Ovary (tissue), 9 donors: ENCODE measurements around the gene CCK. TPM values are rescaled to one million over a fixed set of nuclear protein-coding genes. Genes with fewer than 3 reads are reported as not detected.
"Not testable (repeated sequence)": the region's sequence is repeated elsewhere in the genome, so short reads cannot be mapped to it uniquely, and the experiment has no call there.

Source experiments
- DNase-seq, 5 donors: peaks; one replicate each; pipeline ENCODE4 v3.0.0-alpha.2; 2019 to 2020
- H3K27ac ChIP-seq, 2 donors: fragments of 200-600 bp; one replicate each; pipeline versions ENCODE4 v1.5.1 to v1.8.0; 2019 to 2022
- H3K27me3 ChIP-seq: fragments of 200-600 bp; one replicate; pipeline ENCODE4 v1.8.0; 2022
- H3K36me3 ChIP-seq: fragments of 200-600 bp; sonication (generic); one replicate; pipeline ENCODE4 v1.5.1; 2019
- H3K4me1 ChIP-seq: one replicate; pipeline ENCODE4 v1.8.1; 2013; ENCODE audit warnings: mild to moderate bottlenecking, moderate library complexity; ENCODE audit not compliant: insufficient read depth
- H3K4me3 ChIP-seq: fragments of 200-600 bp; sonication (generic); one replicate; pipeline ENCODE4 v1.5.1; 2017
- H3K9me3 ChIP-seq, 2 donors: fragments of 200-600 bp in 1 of 2; sonication (generic) in 1 of 2; one replicate each; pipeline versions ENCODE4 v1.5.1 to v1.8.1; 2013 to 2019; ENCODE audit warnings: mild to moderate bottlenecking in 1 of 2, moderate library complexity in 1 of 2
- EP300 ChIP-seq: sonication (generic); formaldehyde crosslinking; IDR thresholded peaks from one replicate; pipeline ENCODE4 v1.6.1; 2017; ENCODE audit warnings: antibody characterized with exemption
- POLR2A ChIP-seq: fragments of 450-650 bp; IDR thresholded peaks from one replicate; pipeline ENCODE4 v1.6.1; 2017; ENCODE audit warnings: antibody characterized with exemption, mild to moderate bottlenecking, moderate library complexity
- WGBS, 3 donors: extraction: QIAGEN DNeasy Blood & Tissue Kit in 1 of 3; methylation state at CpG; one replicate each; pipeline versions ENCODE4 v1.1.5 to v1.1.7; 2013 to 2017; 5-methylcytosine and 5-hydroxymethylcytosine counted together
- intact Hi-C, 4 donors: fragments of 100-400 bp; cut with DNase I; formaldehyde crosslinking; loops; one replicate each; pipeline versions ENCODE4 v1.11.0 to v1.15.1; 2022 to 2023
- polyA plus RNA-seq, 2 donors: library from polyadenylated mRNA; stranded (reverse); fragments of 200-250 nt in 1 of 2; fragments of 350-450 nt in 1 of 2; fragmentation: Illumina TruSeq in 1 of 2; extraction: RNeasy Lipid Tissue Mini Kit (QIAGEN cat#74804) in 1 of 2; gene quantifications; one replicate each; pipeline ENCODE4 v1.2.3, GENCODE V29; 2013 to 2014
- total RNA-seq, 7 donors: library from RNA; depleted of rRNA in 2 of 7; stranded (reverse); fragments of >200 nt in 2 of 7; fragmentation: NEBNext Ultra II Directional in 3 of 7; extraction: Animal tissue kit (Norgen Biotek cat#: 25700) in 3 of 7; gene quantifications; one replicate each; pipeline versions ENCODE4 v1.1.0 to v1.2.4, GENCODE V29; 2016 to 2023
- TF ChIP-seq, protein P1 (sequence below), 3 donors: fragments of 450-650 bp in 2 of 3; fragments of 200-600 bp in 1 of 3; IDR thresholded peaks; one replicate each; pipeline versions ENCODE4 v1.5.1 to v1.8.0; 2016 to 2022; ENCODE audit warnings: antibody characterized with exemption in 3 of 3, mild to moderate bottlenecking in 1 of 3
- donor health status: DM: no; HTN: no; CAD: no; lungs with moderate emphysema.
- donor health status: DM: no; HTN: no; CAD: no.
- donor health status: Bipolar disorder and iron deficiency.
- donor health status: DM: yes; HTN: yes; CAD: no.
- donor health status: DM: no; HTN: no; CAD: no.
- donor health status: DM: yes; HTN: yes; CAD: no.

The CCK gene
- total and polyA plus RNA-seq, 9 donors: not detected

DNA sequence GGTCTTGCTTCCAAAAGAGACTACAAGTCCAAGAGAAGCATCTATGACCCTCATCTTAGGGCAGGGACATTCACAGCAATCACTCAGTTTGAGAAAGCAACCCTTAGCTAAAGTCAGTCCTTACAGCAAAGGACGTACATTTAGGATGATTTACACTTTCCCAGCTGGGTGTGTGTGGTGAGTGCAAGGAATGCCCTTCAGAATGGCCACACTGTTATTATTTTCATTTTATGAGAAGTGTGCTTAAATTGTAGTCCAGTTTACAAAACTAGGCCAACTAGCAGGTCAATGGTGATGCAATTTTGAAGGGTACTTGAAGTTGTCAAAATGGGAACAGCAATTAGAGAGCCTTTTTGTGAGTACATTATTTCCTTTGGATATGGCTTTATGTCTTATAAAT lies 26.0 kb upstream of the CCK start:
- Histone ChIP-seq H3K9me3 (no peaks in the 10 kb centered on the region), H3K4me1 (no peaks in the 10 kb centered on the region), H3K36me3 (no peaks in the 10 kb centered on the region), H3K27ac (no peak overlapping the region), H3K4me3 (no peak overlapping the region), H3K27me3 (no peaks in the 10 kb centered on the region)
- intact Hi-C loops: no loop called here
- no peak for DNase-seq
- 37 to 56% (median 48%) methylated on average over 1 of the region's 1 CpG for WGBS, 3 donors
- TF ChIP-seq EP300 (no peak), POLR2A (no peak)
- TF ChIP-seq, protein P1, sequence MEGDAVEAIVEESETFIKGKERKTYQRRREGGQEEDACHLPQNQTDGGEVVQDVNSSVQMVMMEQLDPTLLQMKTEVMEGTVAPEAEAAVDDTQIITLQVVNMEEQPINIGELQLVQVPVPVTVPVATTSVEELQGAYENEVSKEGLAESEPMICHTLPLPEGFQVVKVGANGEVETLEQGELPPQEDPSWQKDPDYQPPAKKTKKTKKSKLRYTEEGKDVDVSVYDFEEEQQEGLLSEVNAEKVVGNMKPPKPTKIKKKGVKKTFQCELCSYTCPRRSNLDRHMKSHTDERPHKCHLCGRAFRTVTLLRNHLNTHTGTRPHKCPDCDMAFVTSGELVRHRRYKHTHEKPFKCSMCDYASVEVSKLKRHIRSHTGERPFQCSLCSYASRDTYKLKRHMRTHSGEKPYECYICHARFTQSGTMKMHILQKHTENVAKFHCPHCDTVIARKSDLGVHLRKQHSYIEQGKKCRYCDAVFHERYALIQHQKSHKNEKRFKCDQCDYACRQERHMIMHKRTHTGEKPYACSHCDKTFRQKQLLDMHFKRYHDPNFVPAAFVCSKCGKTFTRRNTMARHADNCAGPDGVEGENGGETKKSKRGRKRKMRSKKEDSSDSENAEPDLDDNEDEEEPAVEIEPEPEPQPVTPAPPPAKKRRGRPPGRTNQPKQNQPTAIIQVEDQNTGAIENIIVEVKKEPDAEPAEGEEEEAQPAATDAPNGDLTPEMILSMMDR (IDR thresholded peaks at IDR 0.05): no peak

DNA sequence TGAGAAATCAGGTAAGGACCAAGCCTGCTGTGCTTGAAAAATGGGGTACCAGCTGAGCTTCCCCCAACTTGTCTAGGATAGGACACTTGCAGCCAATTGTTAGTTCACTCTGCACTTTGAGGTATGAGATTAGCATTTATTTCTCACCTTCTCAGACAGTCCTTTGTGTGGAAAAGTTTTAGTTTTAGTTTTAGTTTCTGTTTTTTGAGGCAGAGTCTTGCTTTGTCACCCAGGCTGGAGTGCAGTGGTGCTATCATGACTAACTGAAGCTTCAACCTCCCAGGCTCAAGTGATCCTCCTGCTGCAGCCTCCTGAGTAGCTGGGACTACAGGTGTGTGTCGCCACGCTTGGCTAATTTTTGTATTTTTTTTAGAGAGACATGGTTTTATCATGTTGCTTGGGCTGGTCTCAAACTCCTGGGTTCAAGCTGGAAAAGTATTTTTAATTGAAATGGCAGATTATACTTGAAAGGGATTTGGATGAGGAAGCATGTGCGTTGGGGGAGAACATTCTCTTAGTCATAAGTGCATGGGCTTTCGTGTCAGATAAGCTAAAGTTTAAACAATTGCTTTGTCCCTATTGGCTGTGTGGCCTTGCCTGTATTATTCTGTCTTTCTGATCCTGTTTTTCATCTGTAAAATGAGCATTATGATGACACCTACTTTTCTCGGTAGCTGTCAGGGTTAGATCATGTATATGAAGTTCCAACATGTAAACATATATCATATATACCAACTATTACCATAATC lies 25.2 kb upstream of the CCK start:
- no peak for DNase-seq
- Histone ChIP-seq H3K9me3 (no peaks in the 10 kb centered on the region), H3K36me3 (no peaks in the 10 kb centered on the region), H3K4me1 (no peaks in the 10 kb centered on the region), H3K27ac (no peak overlapping the region), H3K27me3 (no peaks in the 10 kb centered on the region), H3K4me3 (no peak overlapping the region)
- TF ChIP-seq, protein P1 (IDR thresholded peaks at IDR 0.05): no peak
- TF ChIP-seq POLR2A (no peak), EP300 (no peak)
- intact Hi-C loops: no loop called here
- WGBS, 3 donors: 75 to 86% (median 82%) methylated on average over 5 of the region's 5 CpGs

DNA sequence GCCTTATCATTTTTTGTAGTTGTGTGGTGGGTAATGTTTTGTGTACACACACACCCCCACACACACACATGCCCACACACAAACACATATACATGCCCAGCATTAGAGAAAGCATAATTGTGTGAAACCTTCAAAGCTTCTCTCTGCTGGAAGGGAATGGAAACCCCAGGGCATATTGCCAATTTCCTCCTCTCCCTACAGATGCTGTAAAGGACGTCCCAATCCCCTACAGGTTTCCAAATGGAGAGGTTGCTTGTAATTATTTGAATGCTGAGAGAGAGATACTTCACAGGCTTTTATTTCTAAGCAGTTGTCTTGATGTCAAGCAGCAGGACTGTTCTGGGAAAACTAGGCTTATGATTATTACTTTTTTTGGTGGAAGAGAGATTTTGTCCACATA lies 23.0 kb upstream of the CCK start:
- no peaks in the 10 kb centered on the region for H3K27me3 ChIP-seq
- 0 to 9% (median 4%) methylated on average over 1 of the region's 1 CpG for WGBS, 3 donors
- no peak overlapping the region for H3K27ac ChIP-seq
- no peak for DNase-seq
- no peaks in the 10 kb centered on the region for H3K36me3 ChIP-seq
- no peaks in the 10 kb centered on the region for H3K9me3 ChIP-seq
- no peaks in the 10 kb centered on the region for H3K4me1 ChIP-seq
- no peak overlapping the region for H3K4me3 ChIP-seq
- intact Hi-C loops: no loop called here
- no peak for TF ChIP-seq EP300

DNA sequence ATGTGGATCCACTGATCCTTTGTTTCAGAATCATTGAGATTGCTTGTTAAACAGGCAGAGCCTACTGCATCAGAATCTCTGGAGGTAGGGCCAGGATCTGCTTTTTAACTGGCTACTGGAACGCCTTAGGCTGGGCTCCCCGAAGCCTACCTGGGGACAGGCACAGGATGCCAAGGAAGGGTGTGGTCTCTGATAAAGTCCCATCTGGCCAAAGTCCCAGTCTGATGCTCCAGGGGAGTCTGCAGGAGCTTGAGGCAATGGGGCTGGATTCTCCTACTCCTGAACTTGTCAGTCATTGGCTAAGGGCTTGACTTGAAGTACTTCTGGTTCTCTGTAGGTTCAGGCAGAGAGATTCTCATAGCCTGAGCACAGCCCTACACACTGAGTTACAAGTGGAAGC lies 22.4 kb upstream of the CCK start:
- Histone ChIP-seq H3K4me3 (no peak overlapping the region), H3K27me3 (no peaks in the 10 kb centered on the region), H3K27ac (no peak overlapping the region), H3K9me3 (no peaks in the 10 kb centered on the region), H3K36me3 (no peaks in the 10 kb centered on the region), H3K4me1 (no peaks in the 10 kb centered on the region)
- WGBS, 3 donors: 75 to 93% (median 84%) methylated on average over 2 of the region's 2 CpGs
- intact Hi-C loops: no loop called here
- TF ChIP-seq POLR2A: no peak
- TF ChIP-seq, protein P1 (IDR thresholded peaks at IDR 0.05): no peak
- TF ChIP-seq EP300: no peak
- DNase-seq: no peak

DNA sequence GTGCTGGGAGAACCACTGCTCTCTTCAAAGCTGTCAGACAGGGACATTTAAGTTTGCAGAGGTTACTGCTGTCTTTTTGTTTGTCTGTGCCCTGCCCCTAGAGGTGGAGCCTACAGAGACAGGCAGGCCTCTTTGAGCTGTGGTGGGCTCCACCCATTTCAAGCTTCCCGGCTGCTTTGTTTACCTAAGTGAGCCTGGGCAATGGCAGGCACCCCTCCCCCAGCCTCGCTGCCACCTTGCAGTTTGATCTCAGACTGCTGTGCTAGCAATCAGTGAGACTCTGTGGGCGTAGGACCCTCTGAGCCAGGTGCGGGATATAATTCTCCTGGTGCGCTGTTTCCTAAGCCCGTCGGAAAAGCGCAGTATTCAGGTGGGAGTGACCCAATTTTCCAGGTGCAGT lies 21.4 kb upstream of the CCK start:
- H3K36me3 ChIP-seq, H3K27ac ChIP-seq, H3K9me3 ChIP-seq, H3K4me3 ChIP-seq, H3K4me1 ChIP-seq, H3K27me3 ChIP-seq, intact Hi-C loops, DNase-seq: not testable (repeated sequence)
- WGBS, 3 donors: 82 to 83% (median 83%) methylated on average over 8 of the region's 8 CpGs
